Ascending aorta (tissue), 2 donors: ENCODE results near the gene STX2. TPM values are rescaled to one million over a fixed set of nuclear protein-coding genes. Genes with fewer than 3 reads are reported as not detected.

Experiments used
- DNase-seq, 2 donors: peaks; one replicate each; pipeline ENCODE4 v3.0.0-alpha.2; 2019; ENCODE audit warnings: low spot score in 2 of 2
- H3K27ac ChIP-seq, 2 donors: fragments of 200-600 bp; sonication (generic); one replicate each; pipeline ENCODE4 v1.5.1; 2016 to 2017; ENCODE audit warnings: mild to moderate bottlenecking in 1 of 2
- H3K27me3 ChIP-seq: fragments of 200-600 bp; sonication (generic); one replicate; pipeline ENCODE4 v1.5.1; 2017
- H3K36me3 ChIP-seq, 2 donors: fragments of 200-600 bp; sonication (generic); one replicate each; pipeline ENCODE4 v1.5.1; 2016
- H3K4me1 ChIP-seq, 2 donors: fragments of 200-600 bp; sonication (generic); one replicate each; pipeline ENCODE4 v1.5.1; 2016 to 2017; ENCODE audit warnings: mild to moderate bottlenecking in 1 of 2
- H3K4me3 ChIP-seq, 2 donors: fragments of 200-600 bp; sonication (generic); one replicate each; pipeline ENCODE4 v1.5.1; 2016 to 2017; ENCODE audit warnings: mild to moderate bottlenecking in 1 of 2
- H3K9me3 ChIP-seq, 2 donors: fragments of 200-600 bp; sonication (generic); one replicate each; pipeline ENCODE4 v1.5.1; 2016
- intact Hi-C: fragments of 100-400 bp; cut with DNase I; formaldehyde crosslinking; loops from one replicate; pipeline ENCODE4 v1.15.1; 2023
- total RNA-seq: library from RNA; depleted of rRNA; stranded (reverse); fragments of >200 nt; gene quantifications from one replicate; pipeline ENCODE4 v1.1.0, GENCODE V29; 2016
- TF ChIP-seq, protein P1 (sequence below), 3 experiments: fragments of 200-600 bp in 2 of 3; fragments of 450-650 bp in 1 of 3; sonication (generic) in 2 of 3; IDR thresholded peaks; one replicate each; pipeline ENCODE4 v1.5.1; 2016 to 2019; ENCODE audit warnings: antibody characterized with exemption in 3 of 3, mild to moderate bottlenecking in 1 of 3, moderate library complexity in 1 of 3

Gene STX2
- total RNA-seq, 1 donor from 2014 or later, result 16.6 TPM

DNA sequence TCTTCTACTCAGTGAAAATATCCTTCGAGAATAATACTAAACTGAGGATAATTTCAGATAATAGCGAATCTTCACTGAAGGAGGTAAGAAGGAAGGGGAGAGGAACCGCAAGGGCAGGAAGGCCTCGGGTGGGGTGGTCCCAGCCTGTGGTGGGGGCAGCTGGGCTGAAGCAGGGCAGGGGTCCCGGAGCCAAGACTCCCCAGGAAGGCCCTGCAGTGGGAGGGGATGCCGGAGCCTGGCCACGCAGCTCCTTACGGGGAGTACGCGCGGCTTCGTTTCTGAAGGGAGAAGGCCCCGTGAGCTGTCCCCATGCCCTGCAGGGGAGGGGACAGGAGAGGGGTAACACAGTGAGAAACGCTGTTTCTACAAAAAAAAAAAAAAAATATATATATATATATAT, 21.2 kb downstream of the STX2 start:
- Histone ChIP-seq H3K9me3 (no peaks in the 10 kb centered on the region), H3K4me1 (no peaks in the 10 kb centered on the region), H3K27ac (no peak overlapping the region), H3K4me3 (no peak overlapping the region), H3K27me3 (no peaks in the 10 kb centered on the region), H3K36me3 (peaks cover under 1 to 23% of the 10 kb centered on the region in 2 donors)
- peak in 1 of 2 donors; percentile 47 for DNase-seq
- TF ChIP-seq, protein P1, sequence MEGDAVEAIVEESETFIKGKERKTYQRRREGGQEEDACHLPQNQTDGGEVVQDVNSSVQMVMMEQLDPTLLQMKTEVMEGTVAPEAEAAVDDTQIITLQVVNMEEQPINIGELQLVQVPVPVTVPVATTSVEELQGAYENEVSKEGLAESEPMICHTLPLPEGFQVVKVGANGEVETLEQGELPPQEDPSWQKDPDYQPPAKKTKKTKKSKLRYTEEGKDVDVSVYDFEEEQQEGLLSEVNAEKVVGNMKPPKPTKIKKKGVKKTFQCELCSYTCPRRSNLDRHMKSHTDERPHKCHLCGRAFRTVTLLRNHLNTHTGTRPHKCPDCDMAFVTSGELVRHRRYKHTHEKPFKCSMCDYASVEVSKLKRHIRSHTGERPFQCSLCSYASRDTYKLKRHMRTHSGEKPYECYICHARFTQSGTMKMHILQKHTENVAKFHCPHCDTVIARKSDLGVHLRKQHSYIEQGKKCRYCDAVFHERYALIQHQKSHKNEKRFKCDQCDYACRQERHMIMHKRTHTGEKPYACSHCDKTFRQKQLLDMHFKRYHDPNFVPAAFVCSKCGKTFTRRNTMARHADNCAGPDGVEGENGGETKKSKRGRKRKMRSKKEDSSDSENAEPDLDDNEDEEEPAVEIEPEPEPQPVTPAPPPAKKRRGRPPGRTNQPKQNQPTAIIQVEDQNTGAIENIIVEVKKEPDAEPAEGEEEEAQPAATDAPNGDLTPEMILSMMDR (IDR thresholded peaks at IDR 0.05), result no peak
- intact Hi-C loops, result loop anchor here (2.0 kb wide), 1 partner anchor 21 kb away; the partner anchor contains the start of gene STX2

DNA sequence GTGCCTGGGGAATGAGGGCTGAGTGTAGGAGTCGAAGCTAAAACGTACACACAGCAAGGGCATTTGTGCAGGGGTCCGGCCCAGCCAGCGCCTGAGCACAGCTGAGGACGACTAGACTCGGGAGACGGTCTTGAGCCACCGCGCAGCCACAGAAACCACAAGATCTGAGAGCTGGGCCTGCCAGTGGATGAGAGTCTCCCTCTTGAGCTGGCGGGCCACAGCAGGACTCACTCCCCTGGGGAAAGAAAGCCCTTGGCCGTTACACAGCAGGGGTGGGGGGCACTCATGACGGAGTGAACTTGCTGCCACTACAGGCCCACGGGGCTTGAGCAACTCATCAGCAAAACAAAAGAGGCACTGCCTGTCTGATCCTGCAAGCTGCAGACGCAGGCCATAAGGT, 23.0 kb downstream of the STX2 start:
- intact Hi-C loops, result no loop called here
- TF ChIP-seq, protein P1 (IDR thresholded peaks at IDR 0.05), result no peak
- DNase-seq, result peak in 1 of 2 donors; percentile 61
- H3K4me1 ChIP-seq, result no peaks in the 10 kb centered on the region
- H3K9me3 ChIP-seq, result no peaks in the 10 kb centered on the region
- no peaks in the 10 kb centered on the region for H3K27me3 ChIP-seq
- H3K4me3 ChIP-seq, result no peak overlapping the region
- H3K36me3 ChIP-seq, result peaks cover 5 to 16% of the 10 kb centered on the region in 2 donors
- H3K27ac ChIP-seq, result no peak overlapping the region

DNA sequence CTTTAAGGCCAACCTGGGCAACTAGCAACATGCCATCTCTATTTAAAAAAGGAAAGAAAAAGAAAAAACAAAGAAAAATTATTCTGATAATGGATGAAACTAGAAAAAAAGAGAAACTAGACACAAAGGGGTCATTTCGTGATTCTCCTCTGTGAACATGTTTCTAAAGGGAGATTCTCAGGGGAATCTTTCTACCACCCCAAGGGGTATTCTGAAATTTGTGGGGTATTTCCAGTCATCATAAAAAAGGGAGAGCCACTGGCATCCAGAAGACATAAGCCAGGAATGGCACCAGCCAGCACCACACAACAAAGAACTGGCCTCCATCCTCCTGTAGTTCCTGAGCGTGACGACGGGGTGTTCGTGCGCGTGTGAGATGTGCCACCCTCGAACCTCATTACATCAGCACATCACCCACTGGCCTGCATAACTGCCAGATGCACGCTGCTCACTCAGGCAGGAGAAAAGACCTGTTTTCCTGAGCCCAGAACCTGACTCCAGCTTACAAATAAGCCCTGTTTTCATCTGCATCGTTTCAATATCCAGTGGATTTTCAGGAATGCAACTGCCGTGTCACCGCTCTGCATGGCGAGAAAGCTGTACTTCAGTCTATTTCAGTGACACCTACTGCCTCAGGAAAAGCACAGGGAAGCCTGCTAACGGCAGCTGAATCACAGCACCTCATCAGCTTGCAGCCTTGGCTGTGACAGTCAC, 23.9 kb downstream of the STX2 start:
- intact Hi-C loops, result no loop called here

DNA sequence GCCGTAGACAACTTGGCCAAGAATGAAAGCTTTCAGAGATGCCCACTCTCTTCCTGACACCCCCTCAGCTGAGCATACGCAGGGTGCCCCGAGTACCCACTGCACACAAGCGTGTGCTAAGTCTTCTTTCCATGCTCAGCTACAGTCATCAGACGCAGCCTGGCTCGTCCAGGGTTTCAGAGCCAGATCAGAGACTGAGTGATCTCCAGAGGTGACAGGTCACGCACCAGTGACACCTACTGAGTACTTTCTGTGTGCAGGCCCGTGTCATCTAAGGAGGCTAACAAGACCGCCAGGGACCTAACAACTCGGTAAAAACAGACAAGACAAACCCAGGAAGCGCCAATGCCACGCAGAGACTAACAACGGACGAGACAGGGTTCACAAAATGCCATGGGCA, 25.1 kb downstream of the STX2 start:
- peaks cover 5 to 27% of the 10 kb centered on the region in 2 donors for H3K36me3 ChIP-seq
- H3K4me3 ChIP-seq, result no peak overlapping the region
- no peak overlapping the region for H3K27ac ChIP-seq
- intact Hi-C loops, result no loop called here
- no peak for DNase-seq
- no peaks in the 10 kb centered on the region for H3K4me1 ChIP-seq
- H3K27me3 ChIP-seq, result no peaks in the 10 kb centered on the region
- H3K9me3 ChIP-seq, result no peaks in the 10 kb centered on the region
- TF ChIP-seq, protein P1 (IDR thresholded peaks at IDR 0.05), result no peak

More for the DNA sequence above, 23.9 kb downstream of the STX2 start:
- Histone ChIP-seq H3K4me3 (no peak overlapping the region), H3K27ac (no peak overlapping the region), H3K9me3 (no peaks in the 10 kb centered on the region), H3K36me3 (peaks cover 5 to 18% of the 10 kb centered on the region in 2 donors), H3K4me1 (no peaks in the 10 kb centered on the region), H3K27me3 (no peaks in the 10 kb centered on the region)
- TF ChIP-seq, protein P1 (IDR thresholded peaks at IDR 0.05), result no peak
- no peak for DNase-seq

DNA sequence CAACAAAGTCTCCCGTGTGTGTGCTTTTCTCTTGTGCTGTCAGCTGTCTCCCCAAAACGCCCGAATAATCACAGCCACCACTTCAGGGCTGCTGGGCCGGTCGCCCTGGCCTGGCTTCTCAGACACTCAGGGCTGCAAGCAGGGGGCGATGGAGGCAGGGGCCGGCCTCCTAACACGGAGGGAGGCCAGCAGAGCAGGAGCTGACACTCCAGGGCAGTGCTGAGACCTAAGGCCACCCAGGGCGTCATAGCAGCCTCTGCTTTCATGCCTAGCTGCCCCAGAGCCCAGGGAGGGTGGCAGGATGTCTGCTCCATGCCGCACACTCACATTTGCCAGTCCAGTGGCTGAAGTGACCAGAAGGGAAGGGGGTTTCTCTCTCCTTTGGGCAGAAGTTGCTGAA, 25.6 kb downstream of the STX2 start:
- DNase-seq, result no peak
- intact Hi-C loops, result no loop called here
- Histone ChIP-seq H3K4me3 (no peak overlapping the region), H3K4me1 (no peaks in the 10 kb centered on the region), H3K27me3 (no peaks in the 10 kb centered on the region), H3K27ac (no peak overlapping the region), H3K36me3 (peaks cover 5 to 32% of the 10 kb centered on the region in 2 donors), H3K9me3 (no peaks in the 10 kb centered on the region)
- TF ChIP-seq, protein P1 (IDR thresholded peaks at IDR 0.05), result no peak
